Neural progenitor cell (in vitro differentiated cells): ENCODE data around the gene SLC35C1.

ENCODE experiments used
- CTCF ChIP-seq: fragments of 200-600 bp; sonication (generic); IDR thresholded peaks from 2 replicates; pipeline ENCODE4 v1.5.1; 2017; ENCODE audit warnings: antibody characterized with exemption, mild to moderate bottlenecking
- EZH2phosphoT487 ChIP-seq: fragments of 200-600 bp; sonication (generic); IDR thresholded peaks from 2 replicates; pipeline ENCODE4 v1.6.1; 2017; ENCODE audit warnings: antibody characterized with exemption

- TF ChIP-seq CTCF = peak; percentile 93
- TF ChIP-seq EZH2phosphoT487 = no peak
Measured at GRCh38 chr11:45843158-45843924, 38.4 kb downstream of the SLC35C1 start.
